NCI-H2227 (cell line): ENCODE data around the gene HIVEP3.

Experiments
- DNase-seq: peaks from one replicate; lab custom pipeline; 2025; ENCODE audit not compliant: unreplicated experiment; lab: John Stamatoyannopoulos, UW

Gene HIVEP3

GRCh38 chr1:41494351-41495209 is 424.1 kb downstream of the HIVEP3 start:
- DNase-seq: no peak

GRCh38 chr1:41493626-41494350 is 424.9 kb downstream of the HIVEP3 start:
- DNase-seq: no peak

GRCh38 chr1:41493117-41493536 is 425.6 kb downstream of the HIVEP3 start:
- DNase-seq: no peak

- peak; percentile 11 for DNase-seq
Measured at GRCh38 chr1:41492341-41492848, 426.3 kb downstream of the HIVEP3 start.

- DNase-seq: no peak
Measured at GRCh38 chr1:41490911-41491310, 427.8 kb downstream of the HIVEP3 start.

GRCh38 chr1:41489561-41489960 is 429.2 kb downstream of the HIVEP3 start:
- no peak for DNase-seq

- no peak for DNase-seq
Measured at GRCh38 chr1:41488040-41488951, 430.4 kb downstream of the HIVEP3 start.

- DNase-seq: no peak
Measured at GRCh38 chr1:41487126-41488039, 431.3 kb downstream of the HIVEP3 start.

- DNase-seq: peak; percentile 25
Measured at GRCh38 chr1:41486371-41487125, 432.2 kb downstream of the HIVEP3 start.

- DNase-seq: no peak
Measured at GRCh38 chr1:41486053-41486370, 432.7 kb downstream of the HIVEP3 start.

GRCh38 chr1:41485605-41486004 is 433.1 kb downstream of the HIVEP3 start:
- no peak for DNase-seq

GRCh38 chr1:41484402-41485241 is 434.1 kb downstream of the HIVEP3 start, which contains the start of gene EDN2:
Gene EDN2, minus strand, starts transcription at chr1:41484683. Its CDS starts 82 bp downstream, at chr1:41484601.
- peak; percentile 73 for DNase-seq

GRCh38 chr1:41483960-41484401 is 434.7 kb downstream of the HIVEP3 start:
- no peak for DNase-seq

GRCh38 chr1:41483001-41483850 is 435.5 kb downstream of the HIVEP3 start:
- no peak for DNase-seq

- DNase-seq: peak; percentile 16
Measured at GRCh38 chr1:41482001-41482765, 436.5 kb downstream of the HIVEP3 start.

- DNase-seq: no peak
Measured at GRCh38 chr1:41481109-41481775, 437.5 kb downstream of the HIVEP3 start.
